GM18508 (cell line): Measurements from ENCODE around the gene PPIL3.

Experiments used
- ATAC-seq: cut with Tn5 transposase; IDR thresholded peaks from one replicate; pipeline ENCODE4 v1.9.1; 2021; ENCODE audit warnings: moderate number of reproducible peaks; ENCODE audit not compliant: insufficient read depth, unreplicated experiment

The PPIL3 gene

GRCh38 chr2:200861617-200862155, 27.2 kb downstream of the PPIL3 start:
- no peak for ATAC-seq

- no peak for ATAC-seq
Measured at GRCh38 chr2:200860092-200860795, 28.6 kb downstream of the PPIL3 start.

- no peak for ATAC-seq
Measured at GRCh38 chr2:200856806-200857205, 32.1 kb downstream of the PPIL3 start.

GRCh38 chr2:200852605-200853004, 36.3 kb downstream of the PPIL3 start:
- ATAC-seq, result no peak

GRCh38 chr2:200851398-200852248, 37.3 kb downstream of the PPIL3 start:
- ATAC-seq, result no peak

GRCh38 chr2:200850512-200851256, 38.2 kb downstream of the PPIL3 start:
- ATAC-seq, result no peak

- no peak for ATAC-seq
Measured at GRCh38 chr2:200847939-200848338, 40.9 kb downstream of the PPIL3 start.

- ATAC-seq, result no peak
Measured at GRCh38 chr2:200847269-200847668, 41.6 kb downstream of the PPIL3 start.

GRCh38 chr2:200845669-200846325, 43.1 kb downstream of the PPIL3 start:
- no peak for ATAC-seq

GRCh38 chr2:200845194-200845593, 43.7 kb downstream of the PPIL3 start:
- ATAC-seq, result no peak

- no peak for ATAC-seq
Measured at GRCh38 chr2:200843993-200844948, 44.6 kb downstream of the PPIL3 start.

- ATAC-seq, result no peak
Measured at GRCh38 chr2:200839513-200839912, 49.4 kb downstream of the PPIL3 start.

GRCh38 chr2:200834701-200835100, 54.2 kb downstream of the PPIL3 start:
- ATAC-seq, result no peak

- no peak for ATAC-seq
Measured at GRCh38 chr2:200829258-200829655, 59.6 kb downstream of the PPIL3 start.

GRCh38 chr2:200828572-200829257, 60.2 kb downstream of the PPIL3 start:
- no peak for ATAC-seq

- ATAC-seq, result no peak
Measured at GRCh38 chr2:200828104-200828503, 60.8 kb downstream of the PPIL3 start.

- ATAC-seq, result no peak
Measured at GRCh38 chr2:200821686-200822245, 67.1 kb downstream of the PPIL3 start.
